Adrenal gland (tissue), 12 donors: ENCODE measurements around the gene SLC26A5. TPM values are rescaled to one million over a fixed set of nuclear protein-coding genes. Genes with fewer than 3 reads are reported as not detected.

Experiments
- DNase-seq, 7 donors: peaks; one replicate each; pipeline ENCODE4 v3.0.0-alpha.2; 2019 to 2020
- H3K27ac ChIP-seq, 5 donors: fragments of 200-600 bp; sonication (generic) in 4 of 5; 1 replicate in 3 of 5; 2 replicates in 2 of 5; pipeline versions ENCODE4 v1.5.1 to v1.8.0; 2016 to 2020; ENCODE audit warnings: mild to moderate bottlenecking in 1 of 5
- H3K27me3 ChIP-seq: fragments of 200-600 bp; 2 replicates; pipeline ENCODE4 v1.8.0; 2021
- H3K36me3 ChIP-seq, 2 donors: fragments of 200-600 bp; replicated peaks in 1 of 2; 1 replicate in 1 of 2; 2 replicates in 1 of 2; pipeline versions ENCODE4 v1.5.1 to v1.8.0; 2018 to 2022
- H3K4me1 ChIP-seq, 2 donors: fragments of 200-600 bp; replicated peaks in 1 of 2; 1 replicate in 1 of 2; 2 replicates in 1 of 2; pipeline versions ENCODE4 v1.5.1 to v1.8.0; 2018 to 2021
- H3K4me3 ChIP-seq, 4 donors: fragments of 200-600 bp; sonication (generic) in 3 of 4; one replicate each; pipeline ENCODE4 v1.5.1; 2016 to 2018
- H3K9me3 ChIP-seq, 3 donors: fragments of 200-600 bp; sonication (generic) in 1 of 3; replicated peaks in 1 of 3; 1 replicate in 2 of 3; 2 replicates in 1 of 3; pipeline versions ENCODE4 v1.5.1 to v1.8.0; 2016 to 2021
- CTCF ChIP-seq, 6 experiments: fragments of 450-650 bp in 4 of 6; fragments of 200-600 bp in 2 of 6; sonication (generic) in 1 of 6; IDR thresholded peaks; 1 replicate in 5 of 6; 2 replicates in 1 of 6; pipeline versions ENCODE4 v1.5.1 to v1.8.0; 2016 to 2021; ENCODE audit warnings: antibody characterized with exemption in 6 of 6, mild to moderate bottlenecking in 2 of 6, moderate library complexity in 1 of 6
- POLR2A ChIP-seq, 2 donors: fragments of 450-650 bp; IDR thresholded peaks; one replicate each; pipeline ENCODE4 v1.6.1; 2017; ENCODE audit warnings: antibody characterized with exemption in 2 of 2, mild to moderate bottlenecking in 2 of 2, moderate library complexity in 1 of 2
- WGBS, 4 donors: extraction: QIAGEN DNeasy Blood & Tissue Kit in 2 of 4; methylation state at CpG; one replicate each; pipeline versions ENCODE4 v1.1.5 to v1.1.7; 2013 to 2017; 5-methylcytosine and 5-hydroxymethylcytosine counted together
- intact Hi-C, 2 donors: fragments of 100-400 bp; cut with DNase I; formaldehyde crosslinking; loops; one replicate each; pipeline versions ENCODE4 v1.14.1 to v1.15.0; 2022 to 2023
- polyA plus RNA-seq, 3 donors: library from polyadenylated mRNA; stranded (reverse); fragments of 200-250 nt in 2 of 3; fragments of 350-450 nt in 1 of 3; fragmentation: Illumina TruSeq in 1 of 3; extraction: RNeasy Lipid Tissue Mini Kit (QIAGEN cat#74804) in 1 of 3; gene quantifications; one replicate each; pipeline ENCODE4 v1.2.3, GENCODE V29; 2013 to 2014
- total RNA-seq, 9 donors: library from RNA; depleted of rRNA in 4 of 9; stranded (reverse); fragments of >200 nt in 4 of 9; fragments of 120-200 nt in 1 of 9; fragmentation: NEBNext Ultra II Directional in 1 of 9; extraction: Animal tissue kit (Norgen Biotek cat#: 25700) in 1 of 9; gene quantifications; one replicate each; pipeline versions ENCODE4 v1.1.0 to v1.2.4, GENCODE V29; 2013 to 2023
- donor health status: healthy with polysubstance abuse.
- donor health status: Bipolar disorder and iron deficiency.
- donor health status: DM: yes; HTN: yes; CAD: no.
- donor health status: DM: no; HTN: no; CAD: no.
- donor health status: DM: no; HTN: no; CAD: no.
- donor health status: DM: yes; HTN: yes; CAD: no.

The SLC26A5 gene
- total and polyA plus RNA-seq, 12 donors = 0.14 to 0.56 (median 0.34) TPM; not detected in 3

- DNase-seq = peak; percentile 83 to 94 (median 91)
- H3K4me1 ChIP-seq = peaks cover 12 to 49% of the 10 kb centered on the region in 2 donors
Observed at GRCh38 chr7:103344453-103345149, 101.4 kb downstream of the SLC26A5 start, which contains the start of gene DNAJC2. Gene DNAJC2, minus strand, starts transcription at chr7:103344767. Its CDS starts 145 bp downstream, at chr7:103344622.

GRCh38 chr7:103343758-103344452 is 102.1 kb downstream of the SLC26A5 start:
- WGBS, 4 donors = 0 to 1% (median 1%) methylated on average over 26 of the region's 26 CpGs
- peak in 6 of 7 donors; percentile 31 to 66 (median 49) for DNase-seq
- no peaks in the 10 kb centered on the region for H3K27me3 ChIP-seq
- intact Hi-C loops = no loop called here
- TF ChIP-seq CTCF (IDR thresholded peaks at IDR 0.05) (no peak), POLR2A (IDR thresholded peaks at IDR 0.05) (no peak)
- peaks cover 6 to 42% of the 10 kb centered on the region in 2 donors for H3K4me1 ChIP-seq
- peak overlapping the region; percentile 57 to 77 (median 72) for H3K4me3 ChIP-seq
- H3K27ac ChIP-seq = peak overlapping the region; percentile 1 to 90 (median 82)
- peaks cover 0 to 16% of the 10 kb centered on the region in 2 donors for H3K36me3 ChIP-seq
- no peaks in the 10 kb centered on the region for H3K9me3 ChIP-seq

More at GRCh38 chr7:103344453-103345149, 101.4 kb downstream of the SLC26A5 start, which contains the start of gene DNAJC2:
- Histone ChIP-seq H3K9me3 (no peaks in the 10 kb centered on the region), H3K36me3 (peaks cover 0 to 16% of the 10 kb centered on the region in 2 donors), H3K27me3 (no peaks in the 10 kb centered on the region), H3K27ac (peak within 1 kb of the TSS; percentile 1 to 90 (median 82)), H3K4me3 (peak within 1 kb of the TSS; percentile 57 to 77 (median 72))
- TF ChIP-seq POLR2A (IDR thresholded peaks at IDR 0.05) (peak; percentile 65 to 79), CTCF (IDR thresholded peaks at IDR 0.05) (no peak)
- 7 to 10% (median 8%) methylated on average over 36 to 43 of the region's 43 CpGs for WGBS, 4 donors
- intact Hi-C loops = no loop called here

GRCh38 chr7:103343332-103343731 is 102.7 kb downstream of the SLC26A5 start:
- Histone ChIP-seq H3K27ac (peak overlapping the region in 3 of 5 donors; percentile 82 to 90 (median 87)), H3K9me3 (no peaks in the 10 kb centered on the region), H3K4me3 (peak overlapping the region in 2 of 4 donors; percentile 69 to 77), H3K4me1 (peaks cover 4 to 36% of the 10 kb centered on the region in 2 donors), H3K36me3 (peaks cover 0 to 16% of the 10 kb centered on the region in 2 donors), H3K27me3 (no peaks in the 10 kb centered on the region)
- DNase-seq = no peak
- TF ChIP-seq POLR2A (IDR thresholded peaks at IDR 0.05) (no peak), CTCF (IDR thresholded peaks at IDR 0.05) (no peak)
- intact Hi-C loops = no loop called here

GRCh38 chr7:103341466-103341865 is 104.5 kb downstream of the SLC26A5 start:
- Histone ChIP-seq H3K27me3 (no peaks in the 10 kb centered on the region), H3K36me3 (peaks cover 0 to 30% of the 10 kb centered on the region in 2 donors), H3K9me3 (no peaks in the 10 kb centered on the region), H3K4me3 (no peak overlapping the region), H3K27ac (no peak overlapping the region), H3K4me1 (peaks cover 4 to 29% of the 10 kb centered on the region in 2 donors)
- intact Hi-C loops = no loop called here
- 77 to 82% (median 82%) methylated on average over 2 of the region's 2 CpGs for WGBS, 4 donors
- DNase-seq = no peak
- TF ChIP-seq POLR2A (IDR thresholded peaks at IDR 0.05) (no peak), CTCF (IDR thresholded peaks at IDR 0.05) (no peak)
